ENCODE results near the gene PHLDB2. TPM values are rescaled to one million over a fixed set of nuclear protein-coding genes. Genes with fewer than 3 reads are reported as not detected.
A peak's percentile ranks its signal among the peaks of the same experiment; 100 is the strongest.

The PHLDB2 gene
- total RNA-seq, 2 experiments from 2014 or later, result 2.5 to 4.1 TPM

DNA sequence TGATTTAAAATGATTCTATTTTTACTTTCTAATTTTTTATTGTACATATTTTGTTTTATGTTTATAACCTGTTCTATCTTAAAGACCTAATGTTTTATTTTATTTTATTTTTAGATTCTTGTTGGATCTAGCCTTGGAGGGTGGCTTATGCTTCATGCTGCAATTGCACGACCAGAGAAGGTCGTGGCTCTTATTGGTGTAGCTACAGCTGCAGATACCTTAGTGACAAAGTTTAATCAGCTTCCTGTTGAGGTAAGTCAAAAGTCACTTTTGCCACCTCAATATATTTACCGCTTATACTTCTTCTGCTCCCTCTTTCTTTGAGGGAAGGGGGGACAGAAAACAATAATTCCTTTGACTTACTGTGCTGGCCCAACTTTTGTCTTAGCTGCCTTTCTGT, 127.7 kb downstream of the PHLDB2 start:
- H3K9me3 Mint-ChIP-seq (ENCODE audit: insufficient read depth), result no peaks in the 10 kb centered on the region
- ATAC-seq (no peak), DNase-seq (no peak)
- no peaks in the 10 kb centered on the region for H3K27me3 Mint-ChIP-seq (ENCODE audit: low read depth)
- ChIA-PET POLR2A (no interaction called here), CTCF (interaction anchor here (0.9 to 20.7 kb wide), 7 partner anchors 10 to 270 kb away, joined by 3 to 351 read pairs (median 4); no protein-coding TSS in a partner anchor)
- peaks cover 60% of the 10 kb centered on the region for H3K36me3 Mint-ChIP-seq (ENCODE audit: low read depth)
- H3K27ac Mint-ChIP-seq, result peak overlapping the region; percentile 51
- H3K4me1 Mint-ChIP-seq (ENCODE audit: low read depth), result peaks cover 34% of the 10 kb centered on the region
- no peak overlapping the region for H3K4me3 Mint-ChIP-seq

DNA sequence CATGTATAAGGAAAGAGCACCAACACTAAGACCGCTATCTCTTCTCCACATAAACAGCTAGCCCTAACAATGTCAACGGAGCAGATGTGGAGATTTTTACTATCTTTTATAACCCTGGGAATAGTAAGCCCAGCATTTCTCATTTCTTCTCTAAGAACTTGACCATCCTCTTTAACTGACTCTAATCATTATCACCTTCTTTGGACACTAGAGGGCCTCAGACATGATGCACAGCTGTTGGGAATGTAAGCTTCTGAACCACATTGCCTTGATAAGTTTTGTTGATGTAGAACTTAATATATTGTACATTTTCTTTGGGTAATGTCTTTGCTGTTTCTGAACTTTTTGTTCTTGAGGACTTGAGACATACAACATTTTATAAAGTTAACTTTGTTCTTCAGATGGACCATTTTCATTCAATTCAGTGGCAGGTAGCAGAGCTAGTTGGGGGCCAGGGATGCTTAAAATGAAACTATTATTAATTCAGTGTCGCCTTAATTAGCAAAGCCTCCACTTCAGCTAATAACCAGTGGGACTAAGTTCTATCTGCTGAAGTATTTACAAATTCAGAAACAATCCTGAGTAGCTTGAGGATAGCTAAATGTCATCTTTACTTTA, 130.1 kb downstream of the PHLDB2 start:
- H3K4me1 Mint-ChIP-seq (ENCODE audit: low read depth), result peaks cover 28% of the 10 kb centered on the region
- CTCF ChIA-PET, result interaction anchor here (0.7 to 20.7 kb wide), 29 partner anchors 10 to 321 kb away, joined by 3 to 351 read pairs (median 4); partner anchors contain the start of genes ABHD10 and TAGLN3
- H3K9me3 Mint-ChIP-seq (ENCODE audit: insufficient read depth), result no peaks in the 10 kb centered on the region
- POLR2A ChIA-PET, result interaction anchor here (1.0 to 1.2 kb wide), 2 partner anchors 10 to 24 kb away, joined by 3 to 9 read pairs; partner anchors contain the start of gene ABHD10
- ATAC-seq (peak; percentile 88), DNase-seq (no peak)
- H3K4me3 Mint-ChIP-seq, result no peak overlapping the region
- H3K27me3 Mint-ChIP-seq (ENCODE audit: low read depth), result no peaks in the 10 kb centered on the region
- H3K27ac Mint-ChIP-seq, result no peak overlapping the region
- H3K36me3 Mint-ChIP-seq (ENCODE audit: low read depth), result peaks cover 52% of the 10 kb centered on the region

DNA sequence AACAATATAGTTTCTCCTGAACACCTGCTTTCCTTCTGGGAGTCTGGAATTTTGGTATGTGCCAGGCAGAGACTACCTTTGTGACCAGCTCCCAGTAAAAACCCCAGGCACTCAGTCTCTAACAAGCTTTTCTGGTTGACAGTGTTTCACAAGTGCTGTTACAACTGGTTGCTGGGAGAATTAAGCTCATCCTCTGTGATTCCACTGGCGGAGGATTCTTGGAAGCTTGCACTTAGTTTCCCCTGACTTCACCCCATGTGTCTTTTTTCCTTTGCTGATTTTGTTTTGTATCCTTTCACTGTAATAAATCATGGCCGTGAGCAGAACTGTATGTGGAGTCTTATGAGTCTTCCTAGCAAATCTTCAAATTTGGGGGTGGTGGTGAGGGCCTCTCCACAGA, 134.0 kb downstream of the PHLDB2 start:
- Mint-ChIP-seq H3K9me3 (ENCODE audit: insufficient read depth) (no peaks in the 10 kb centered on the region), H3K27me3 (ENCODE audit: low read depth) (no peaks in the 10 kb centered on the region), H3K36me3 (ENCODE audit: low read depth) (peaks cover 28% of the 10 kb centered on the region), H3K4me1 (ENCODE audit: low read depth) (peaks cover 6% of the 10 kb centered on the region), H3K4me3 (no peak overlapping the region), H3K27ac (no peak overlapping the region)
- CTCF ChIA-PET, result interaction anchor here (0.6 to 20.7 kb wide), 6 partner anchors 8 to 761 kb away, joined by 3 to 351 read pairs (median 3); partner anchors contain the start of gene TAGLN3
- no peak for DNase-seq
- no peak for ATAC-seq
- POLR2A ChIA-PET, result no interaction called here

DNA sequence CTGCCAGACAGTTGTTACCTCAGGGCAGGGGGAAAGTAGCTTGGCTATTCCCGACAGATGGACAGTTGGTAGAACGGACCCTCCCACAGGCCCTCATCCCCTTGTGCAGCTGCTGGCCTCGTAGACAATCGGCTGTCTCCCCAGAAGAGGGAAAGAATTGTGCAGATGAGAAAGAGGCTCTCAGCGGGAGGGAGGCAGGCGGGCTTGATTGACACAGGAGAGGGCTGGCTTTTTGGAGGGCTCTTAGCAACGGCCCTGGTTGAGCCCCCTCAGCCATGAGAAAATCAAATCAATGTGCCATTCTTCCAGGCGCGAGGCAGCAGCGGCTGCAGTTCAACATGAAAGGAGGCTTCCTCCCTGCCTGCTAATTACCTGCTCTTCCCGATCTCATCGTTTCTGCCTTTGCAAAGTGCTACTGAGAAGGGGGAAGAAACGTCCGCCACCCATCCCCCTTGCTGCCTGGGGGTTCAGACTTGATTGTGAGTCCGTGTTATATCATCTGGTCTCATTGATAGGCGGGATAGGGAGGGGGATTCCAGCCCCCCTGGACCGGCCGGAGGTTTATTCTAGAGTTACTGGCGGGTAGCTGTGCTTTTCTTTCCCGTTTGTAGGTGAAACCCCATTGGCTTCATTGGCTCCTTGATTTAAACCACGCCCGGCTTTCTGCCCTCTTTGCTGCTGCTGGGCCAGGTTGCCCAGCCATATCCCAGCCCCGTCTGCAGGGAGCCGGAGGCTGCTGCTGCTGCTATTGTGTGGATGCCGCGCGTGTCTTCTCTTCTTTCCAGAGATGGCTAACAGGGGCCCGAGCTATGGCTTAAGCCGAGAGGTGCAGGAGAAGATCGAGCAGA, 139.8 kb downstream of the PHLDB2 start, which contains the start of gene TAGLN3:
TAGLN3 (plus strand) TSS at position 287 of the 848 bp plus-strand sequence; CDS start at position 788, 501 bp downstream.
- ChIA-PET POLR2A (interaction anchor here (5.8 kb wide), 1 partner anchor 20 kb away, joined by 25 read pairs; the partner anchor contains the start of gene ABHD10), CTCF (interaction anchor here (1.3 to 20.7 kb wide), 4 partner anchors 8 to 44 kb away, joined by 3 to 351 read pairs (median 42); no protein-coding TSS in a partner anchor)
- Mint-ChIP-seq H3K36me3 (ENCODE audit: low read depth) (peaks cover 2% of the 10 kb centered on the region), H3K27me3 (ENCODE audit: low read depth) (no peaks in the 10 kb centered on the region), H3K9me3 (ENCODE audit: insufficient read depth) (no peaks in the 10 kb centered on the region), H3K4me1 (ENCODE audit: low read depth) (peaks cover 35% of the 10 kb centered on the region), H3K4me3 (peak within 1 kb of the TSS; percentile 69), H3K27ac (no peak within 1 kb of the TSS)
- ATAC-seq, result peak; percentile 46
- no peak for DNase-seq

DNA sequence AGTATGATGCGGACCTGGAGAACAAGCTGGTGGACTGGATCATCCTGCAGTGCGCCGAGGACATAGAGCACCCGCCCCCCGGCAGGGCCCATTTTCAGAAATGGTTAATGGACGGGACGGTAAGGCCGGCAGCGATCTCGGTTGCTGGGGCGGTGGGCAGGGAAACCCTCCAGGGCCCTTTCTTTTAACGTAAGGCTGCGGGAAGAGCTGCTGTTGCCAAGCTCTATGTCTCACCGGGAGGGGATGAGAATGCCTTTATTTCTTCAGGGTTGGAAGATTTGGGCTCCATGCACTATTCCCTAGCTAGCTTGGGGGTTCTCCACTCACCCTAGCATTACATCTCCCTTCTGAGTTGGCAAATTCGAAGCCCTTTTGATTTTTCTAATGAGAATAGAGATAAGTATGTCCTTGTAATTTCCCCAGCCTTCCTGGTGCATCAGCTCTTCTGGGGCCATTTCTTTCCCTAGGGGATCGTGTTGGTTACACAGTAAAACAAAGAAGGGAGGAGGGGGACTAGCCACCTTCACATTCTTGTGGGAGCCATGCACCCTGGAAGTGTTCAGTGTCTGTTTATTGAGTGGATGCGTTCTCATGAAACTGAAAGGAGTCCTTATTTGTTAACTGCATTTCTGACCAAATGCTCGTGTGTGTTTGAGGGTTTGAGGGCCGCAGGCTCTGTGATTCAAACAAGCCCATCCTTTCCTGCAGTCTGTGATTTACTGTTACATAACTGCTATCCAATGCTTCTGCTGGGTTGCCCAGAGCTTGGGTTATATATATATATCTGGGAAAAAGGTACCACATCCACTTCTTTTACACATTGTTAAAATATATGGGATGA, 140.6 kb downstream of the PHLDB2 start:
- POLR2A ChIA-PET, result interaction anchor here (5.8 kb wide), 1 partner anchor 20 kb away, joined by 25 read pairs; the partner anchor contains the start of gene ABHD10
- peaks cover 37% of the 10 kb centered on the region for H3K4me1 Mint-ChIP-seq (ENCODE audit: low read depth)

DNA sequence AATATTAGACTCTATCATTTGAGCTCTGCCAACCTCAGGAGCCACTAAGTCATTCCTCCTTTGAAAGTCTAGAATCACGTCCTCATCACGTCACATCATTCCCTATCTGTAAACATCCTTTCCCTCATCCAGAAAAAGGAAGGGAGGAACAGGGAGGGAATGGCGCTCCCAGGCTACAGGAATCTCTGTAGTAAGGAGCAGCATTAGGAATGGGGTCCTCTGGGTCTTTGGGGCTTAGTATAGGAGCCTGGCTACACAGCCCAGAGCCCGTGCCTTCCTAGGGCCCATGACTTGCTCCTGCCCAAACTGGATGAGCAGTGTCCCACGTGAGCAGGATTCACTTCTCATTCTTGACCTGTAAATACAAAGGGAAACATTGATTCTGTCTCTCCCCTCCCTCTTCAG, 141.3 kb downstream of the PHLDB2 start:
- POLR2A ChIA-PET, result no interaction called here
- no peak for DNase-seq
- Mint-ChIP-seq H3K9me3 (ENCODE audit: insufficient read depth) (no peaks in the 10 kb centered on the region), H3K36me3 (ENCODE audit: low read depth) (no peaks in the 10 kb centered on the region), H3K27me3 (ENCODE audit: low read depth) (no peaks in the 10 kb centered on the region), H3K27ac (no peak overlapping the region), H3K4me3 (no peak overlapping the region), H3K4me1 (ENCODE audit: low read depth) (peaks cover 37% of the 10 kb centered on the region)
- CTCF ChIA-PET, result interaction anchor here (0.9 to 20.7 kb wide), 5 partner anchors 9 to 44 kb away, joined by 3 to 351 read pairs (median 8); no protein-coding TSS in a partner anchor
- ATAC-seq, result no peak

More for the DNA sequence above, 140.6 kb downstream of the PHLDB2 start:
- H3K27me3 Mint-ChIP-seq (ENCODE audit: low read depth), result no peaks in the 10 kb centered on the region
- H3K36me3 Mint-ChIP-seq (ENCODE audit: low read depth), result peaks cover 2% of the 10 kb centered on the region
- peak overlapping the region; percentile 69 for H3K4me3 Mint-ChIP-seq
- DNase-seq, result no peak
- no peak overlapping the region for H3K27ac Mint-ChIP-seq
- ATAC-seq, result no peak
- CTCF ChIA-PET, result interaction anchor here (1.3 to 20.7 kb wide), 4 partner anchors 9 to 43 kb away, joined by 3 to 351 read pairs (median 42); no protein-coding TSS in a partner anchor
- no peaks in the 10 kb centered on the region for H3K9me3 Mint-ChIP-seq (ENCODE audit: insufficient read depth)

DNA sequence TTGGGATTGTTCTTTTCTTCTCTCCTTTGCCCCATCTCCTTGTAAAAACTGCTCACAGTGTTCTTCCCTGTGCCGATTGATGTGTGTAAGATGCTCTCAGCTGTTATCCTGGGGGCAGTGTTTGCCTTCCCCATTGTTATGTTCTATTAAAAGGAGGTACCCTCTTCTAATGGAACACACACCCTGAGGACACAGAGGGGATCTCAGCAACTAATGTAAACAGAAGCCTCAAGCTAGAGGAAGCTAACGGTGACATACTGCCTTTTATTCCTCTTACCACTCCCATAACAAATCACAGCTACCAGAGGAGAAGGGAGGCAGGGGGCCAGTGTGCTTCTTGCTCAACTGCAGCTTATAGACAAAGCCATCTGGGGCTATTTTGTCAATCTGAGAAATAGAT, 141.9 kb downstream of the PHLDB2 start:
- POLR2A ChIA-PET, result no interaction called here
- H3K4me3 Mint-ChIP-seq, result no peak overlapping the region
- DNase-seq (no peak), ATAC-seq (no peak)
- H3K27me3 Mint-ChIP-seq (ENCODE audit: low read depth), result no peaks in the 10 kb centered on the region
- H3K36me3 Mint-ChIP-seq (ENCODE audit: low read depth), result no peaks in the 10 kb centered on the region
- no peaks in the 10 kb centered on the region for H3K9me3 Mint-ChIP-seq (ENCODE audit: insufficient read depth)
- CTCF ChIA-PET, result interaction anchor here (0.9 to 20.7 kb wide), 5 partner anchors 10 to 43 kb away, joined by 3 to 351 read pairs (median 8); no protein-coding TSS in a partner anchor
- H3K27ac Mint-ChIP-seq, result no peak overlapping the region
- peaks cover 37% of the 10 kb centered on the region for H3K4me1 Mint-ChIP-seq (ENCODE audit: low read depth)

DNA sequence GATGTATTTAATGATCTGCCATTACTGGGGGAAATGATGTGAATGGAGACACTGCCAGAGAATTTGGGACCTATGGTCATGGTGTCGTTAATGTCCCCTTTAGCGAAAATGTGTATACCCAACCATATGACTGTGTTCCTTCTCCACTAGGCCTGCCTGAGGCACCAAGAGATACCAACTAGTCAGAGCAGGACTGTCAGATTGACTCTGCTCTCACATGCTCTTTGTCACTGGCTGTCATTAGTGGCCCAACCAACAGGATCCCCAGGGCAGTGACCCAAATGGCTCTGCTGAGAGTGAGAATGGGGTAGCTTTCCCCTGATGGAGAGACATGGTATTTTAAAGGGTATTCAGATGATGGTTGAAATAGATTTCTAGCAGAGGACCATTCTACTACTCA, 142.5 kb downstream of the PHLDB2 start:
- DNase-seq (no peak), ATAC-seq (no peak)
- no peaks in the 10 kb centered on the region for H3K9me3 Mint-ChIP-seq (ENCODE audit: insufficient read depth)
- no peak overlapping the region for H3K27ac Mint-ChIP-seq
- ChIA-PET CTCF (interaction anchor here (0.9 to 20.7 kb wide), 5 partner anchors 10 to 43 kb away, joined by 3 to 351 read pairs (median 8); no protein-coding TSS in a partner anchor), POLR2A (no interaction called here)
- H3K4me3 Mint-ChIP-seq, result no peak overlapping the region
- H3K36me3 Mint-ChIP-seq (ENCODE audit: low read depth), result no peaks in the 10 kb centered on the region
- H3K4me1 Mint-ChIP-seq (ENCODE audit: low read depth), result peaks cover 37% of the 10 kb centered on the region
- no peaks in the 10 kb centered on the region for H3K27me3 Mint-ChIP-seq (ENCODE audit: low read depth)

DNA sequence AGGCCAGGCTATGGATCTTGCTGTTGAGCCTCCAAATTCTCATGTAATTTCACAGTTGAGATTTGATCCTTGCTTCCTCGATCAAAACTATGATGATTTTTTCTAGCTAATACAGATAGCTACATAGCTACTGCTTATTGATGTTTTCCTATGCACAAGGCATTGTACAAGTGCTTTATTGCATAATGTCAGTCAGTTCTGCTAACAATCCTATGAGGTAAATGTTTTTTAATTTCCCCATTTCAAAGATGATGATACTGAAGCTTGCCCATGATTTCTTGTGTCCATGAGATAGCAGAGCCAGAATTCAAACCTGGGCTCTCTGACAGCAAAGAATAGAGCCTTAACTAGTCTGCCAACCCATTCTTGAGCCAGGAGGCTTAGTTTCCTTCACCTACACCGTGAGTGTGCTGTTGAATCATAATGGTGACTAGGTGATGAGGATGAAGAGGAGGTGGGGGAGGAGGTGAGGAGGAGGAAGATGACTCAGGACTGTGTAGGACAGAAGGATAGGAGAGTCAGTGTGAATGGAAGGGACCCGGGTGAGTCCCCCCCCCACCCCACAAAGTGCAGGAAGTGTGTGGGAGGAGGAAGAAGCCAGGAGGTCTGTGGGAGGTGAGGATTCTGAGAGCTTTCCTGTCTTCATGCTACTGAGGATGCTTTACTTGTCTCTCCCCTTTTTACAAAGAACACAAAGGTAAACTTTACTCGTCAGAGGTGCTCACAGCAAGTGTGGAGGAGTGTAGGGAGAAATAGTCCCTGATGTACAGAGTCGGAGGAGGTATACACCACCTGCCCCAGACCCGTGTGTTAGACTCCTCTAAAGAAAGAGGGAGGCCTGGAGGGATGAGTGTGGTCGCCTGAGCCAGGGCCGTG, 143.3 kb downstream of the PHLDB2 start:
- Mint-ChIP-seq H3K27me3 (ENCODE audit: low read depth) (no peaks in the 10 kb centered on the region), H3K4me1 (ENCODE audit: low read depth) (peaks cover 37% of the 10 kb centered on the region), H3K36me3 (ENCODE audit: low read depth) (no peaks in the 10 kb centered on the region), H3K9me3 (ENCODE audit: insufficient read depth) (no peaks in the 10 kb centered on the region), H3K4me3 (no peak overlapping the region), H3K27ac (peak overlapping the region; percentile 37)
- POLR2A ChIA-PET, result no interaction called here
- DNase-seq (no peak), ATAC-seq (no peak)
- CTCF ChIA-PET, result interaction anchor here (0.6 to 20.7 kb wide), 6 partner anchors 11 to 1646 kb away, joined by 3 to 351 read pairs (median 6); no protein-coding TSS in a partner anchor

DNA sequence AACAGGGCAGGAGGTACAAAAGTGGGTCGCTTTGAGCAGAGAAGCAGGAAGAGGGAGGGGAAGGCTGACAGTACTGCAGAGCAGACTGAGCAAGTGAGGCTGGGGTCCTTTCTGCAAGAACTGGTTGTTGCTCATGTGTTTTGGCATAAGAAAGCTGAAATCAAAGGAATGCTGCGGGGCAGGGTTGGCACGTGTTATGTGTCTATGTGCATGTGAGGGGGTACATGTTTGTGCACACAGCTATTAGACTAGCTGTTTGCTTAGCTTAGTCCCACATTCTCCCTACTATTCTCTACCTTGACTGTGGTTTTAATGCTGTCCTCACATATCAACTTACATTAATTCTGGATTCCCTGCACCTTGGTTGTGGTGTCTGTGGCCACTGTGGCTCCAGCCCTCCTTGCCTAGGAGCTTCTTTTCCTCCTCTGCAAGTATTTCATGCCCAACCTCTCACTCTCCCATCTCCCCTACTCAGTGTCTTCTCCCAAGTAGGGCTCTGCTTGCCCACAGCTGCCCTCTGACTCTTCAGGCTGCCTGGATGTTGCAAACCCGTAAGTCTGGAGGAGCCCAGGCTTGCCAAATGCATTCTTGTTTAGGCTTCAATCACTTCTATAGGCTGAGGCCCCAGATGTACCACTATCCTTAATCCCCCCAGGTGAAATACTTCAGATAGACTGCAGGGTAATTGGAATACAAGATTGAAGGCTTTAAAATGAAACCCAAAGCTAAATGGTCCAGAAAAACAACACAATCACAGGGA, 144.4 kb downstream of the PHLDB2 start:
- DNase-seq, result no peak
- no peak overlapping the region for H3K27ac Mint-ChIP-seq
- H3K36me3 Mint-ChIP-seq (ENCODE audit: low read depth), result no peaks in the 10 kb centered on the region
- H3K27me3 Mint-ChIP-seq (ENCODE audit: low read depth), result no peaks in the 10 kb centered on the region
- no peaks in the 10 kb centered on the region for H3K9me3 Mint-ChIP-seq (ENCODE audit: insufficient read depth)
- no peak for ATAC-seq
- H3K4me1 Mint-ChIP-seq (ENCODE audit: low read depth), result peaks cover 36% of the 10 kb centered on the region
- no peak overlapping the region for H3K4me3 Mint-ChIP-seq
- ChIA-PET CTCF (interaction anchor here (0.6 to 20.7 kb wide), 6 partner anchors 9 to 1647 kb away, joined by 3 to 351 read pairs (median 6); no protein-coding TSS in a partner anchor), POLR2A (interaction anchor here (1.1 kb wide), 1 partner anchor 25 kb away, joined by 6 read pairs; the partner anchor contains the start of gene ABHD10)
